ENCODE results near the gene KRT85. TPM values are rescaled to one million over a fixed set of nuclear protein-coding genes. Genes with fewer than 3 reads are reported as not detected.

The KRT85 gene
- total and polyA plus RNA-seq, 2 of the 4 experiments (the other 2 are of a cell fraction): not detected

DNA sequence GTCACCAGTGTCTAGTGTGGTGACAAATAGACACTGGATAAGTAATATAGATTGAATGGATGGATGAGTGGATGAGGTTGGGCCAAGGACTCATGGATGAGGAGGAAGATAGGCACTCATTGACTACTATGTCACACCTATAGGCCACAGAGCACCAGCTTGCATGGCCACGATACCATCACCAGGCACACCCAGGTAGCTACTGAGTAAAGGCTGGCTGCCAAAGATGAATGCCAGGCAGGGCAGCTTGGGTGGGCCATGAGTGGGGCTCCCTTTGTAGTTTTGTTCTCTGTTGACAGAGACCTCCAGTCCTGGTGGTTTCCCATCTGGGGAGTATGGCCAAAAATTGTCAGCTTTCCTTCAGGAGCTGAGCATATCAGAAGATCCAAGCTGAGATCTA, 34.9 kb downstream of the KRT85 start:
- Histone ChIP-seq H3K9me1 (ENCODE audit: insufficient read depth, low read length) (no peaks in the 10 kb centered on the region), H4K8ac (ENCODE audit: low read depth in 2 of 2, low read length in 2 of 2) (no peak overlapping the region), H3K4me3 (ENCODE audit: insufficient read depth, low read depth, low read length) (no peak overlapping the region), H3K4ac (ENCODE audit: low read depth, low read length) (no peak overlapping the region), H4K91ac (ENCODE audit: insufficient read depth, low read depth, low read length) (no peak overlapping the region), H3K27ac (ENCODE audit: insufficient read depth, low read length) (no peak overlapping the region), H3K18ac (ENCODE audit: low read depth, low read length) (no peak overlapping the region), H2BK15ac (ENCODE audit: low read depth, low read length) (no peak overlapping the region), H3K9ac (ENCODE audit: low read depth, low read length) (no peak overlapping the region), H4K5ac (ENCODE audit: low read depth, low read length) (no peak overlapping the region), H2AK5ac (ENCODE audit: low read depth, low read length) (no peak overlapping the region), H2BK120ac (ENCODE audit: low read depth, low read length) (no peak overlapping the region), H3K79me1 (ENCODE audit: low read depth in 1 of 2, low read length in 2 of 2) (no peaks in the 10 kb centered on the region), H2AFZ (replicated peaks; ENCODE audit: low read length, poor library complexity) (no peak overlapping the region), H3K9me3 (ENCODE audit: control insufficient read depth, insufficient read depth, low read length) (peaks cover 5% of the 10 kb centered on the region; the same call in 1 of the 2 replicates), H3K14ac (replicated peaks; ENCODE audit: low read depth, low read length) (no peak overlapping the region), H3K4me2 (ENCODE audit: low read depth, low read length) (no peak overlapping the region), H2AK9ac (replicated peaks; ENCODE audit: low read depth, low read length, poor library complexity) (no peak overlapping the region), H3K23ac (ENCODE audit: low read depth, low read length) (no peak overlapping the region), H3K4me1 (ENCODE audit: control insufficient read depth, insufficient read depth, low read length) (no peaks in the 10 kb centered on the region), H3K36me3 (ENCODE audit: control insufficient read depth, insufficient read depth, low read length) (no peaks in the 10 kb centered on the region), H3K56ac (ENCODE audit: extremely low read depth, insufficient read depth, low read length) (no peak overlapping the region), H2BK5ac (ENCODE audit: low read depth, low read length, poor library complexity, severe bottlenecking) (no peak overlapping the region), H2BK20ac (ENCODE audit: low read depth, low read length) (no peak overlapping the region), H4K20me1 (ENCODE audit: insufficient read depth, low read length) (no peaks in the 10 kb centered on the region), H3K27me3 (ENCODE audit: control insufficient read depth, insufficient read depth, low read length) (peaks cover 39% of the 10 kb centered on the region)
- CTCF ChIA-PET: no interaction called here
- no peak for TF ChIP-seq POLR2A (IDR thresholded peaks at IDR 0.05; ENCODE audit: low read depth, low read length)
- no peak for TF ChIP-seq NFE2L2 (IDR thresholded peaks at IDR 0.05; ENCODE audit: low read depth, low read length)
- TF ChIP-seq MAFK (IDR thresholded peaks at IDR 0.05; ENCODE audit: low read depth, low read length): no peak
- TF ChIP-seq FOS (IDR thresholded peaks at IDR 0.05; ENCODE audit: low read depth, low read length): no peak
- no peak for TF ChIP-seq SMC3 (IDR thresholded peaks at IDR 0.05; ENCODE audit: low read depth, low read length)
- no peak for TF ChIP-seq BHLHE40 (IDR thresholded peaks at IDR 0.05; ENCODE audit: low read depth, low read length)
- TF ChIP-seq, protein P1, sequence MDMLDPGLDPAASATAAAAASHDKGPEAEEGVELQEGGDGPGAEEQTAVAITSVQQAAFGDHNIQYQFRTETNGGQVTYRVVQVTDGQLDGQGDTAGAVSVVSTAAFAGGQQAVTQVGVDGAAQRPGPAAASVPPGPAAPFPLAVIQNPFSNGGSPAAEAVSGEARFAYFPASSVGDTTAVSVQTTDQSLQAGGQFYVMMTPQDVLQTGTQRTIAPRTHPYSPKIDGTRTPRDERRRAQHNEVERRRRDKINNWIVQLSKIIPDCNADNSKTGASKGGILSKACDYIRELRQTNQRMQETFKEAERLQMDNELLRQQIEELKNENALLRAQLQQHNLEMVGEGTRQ (IDR thresholded peaks at IDR 0.05; ENCODE audit: low read depth, low read length): no peak
- TF ChIP-seq MAZ (IDR thresholded peaks at IDR 0.05; ENCODE audit: borderline replicate concordance, low read depth, low read length): no peak
- TF ChIP-seq CEBPB (IDR thresholded peaks at IDR 0.05; ENCODE audit: low read depth, low read length): no peak
- TF ChIP-seq, protein P2, sequence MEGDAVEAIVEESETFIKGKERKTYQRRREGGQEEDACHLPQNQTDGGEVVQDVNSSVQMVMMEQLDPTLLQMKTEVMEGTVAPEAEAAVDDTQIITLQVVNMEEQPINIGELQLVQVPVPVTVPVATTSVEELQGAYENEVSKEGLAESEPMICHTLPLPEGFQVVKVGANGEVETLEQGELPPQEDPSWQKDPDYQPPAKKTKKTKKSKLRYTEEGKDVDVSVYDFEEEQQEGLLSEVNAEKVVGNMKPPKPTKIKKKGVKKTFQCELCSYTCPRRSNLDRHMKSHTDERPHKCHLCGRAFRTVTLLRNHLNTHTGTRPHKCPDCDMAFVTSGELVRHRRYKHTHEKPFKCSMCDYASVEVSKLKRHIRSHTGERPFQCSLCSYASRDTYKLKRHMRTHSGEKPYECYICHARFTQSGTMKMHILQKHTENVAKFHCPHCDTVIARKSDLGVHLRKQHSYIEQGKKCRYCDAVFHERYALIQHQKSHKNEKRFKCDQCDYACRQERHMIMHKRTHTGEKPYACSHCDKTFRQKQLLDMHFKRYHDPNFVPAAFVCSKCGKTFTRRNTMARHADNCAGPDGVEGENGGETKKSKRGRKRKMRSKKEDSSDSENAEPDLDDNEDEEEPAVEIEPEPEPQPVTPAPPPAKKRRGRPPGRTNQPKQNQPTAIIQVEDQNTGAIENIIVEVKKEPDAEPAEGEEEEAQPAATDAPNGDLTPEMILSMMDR (conservative IDR thresholded peaks at IDR 0.05; ENCODE audit: low read depth, low read length): no peak
- no peak for TF ChIP-seq CHD1 (IDR thresholded peaks at IDR 0.05; ENCODE audit: low read depth, low read length)
- no peak for TF ChIP-seq RFX5 (IDR thresholded peaks at IDR 0.05; ENCODE audit: low read depth, low read length)
- TF ChIP-seq RAD21 (IDR thresholded peaks at IDR 0.05; ENCODE audit: low read length): no peak
- TF ChIP-seq MXI1 (IDR thresholded peaks at IDR 0.05; ENCODE audit: borderline replicate concordance, low read depth, low read length): no peak
- no peak for TF ChIP-seq RCOR1 (IDR thresholded peaks at IDR 0.05; ENCODE audit: insufficient replicate concordance, low read length)
- no peak for TF ChIP-seq ELK1 (IDR thresholded peaks at IDR 0.05; ENCODE audit: borderline replicate concordance, low read depth, low read length)
- DNase-seq (no peak), ATAC-seq (ENCODE audit: low read depth) (no peak)
- intact Hi-C loops (cut with micrococcal nuclease) (no loop called here), in situ Hi-C loops (cut with MboI; ENCODE audit: low sequenced_read_pairs) (no loop called here), dilution Hi-C loops (cut with HindIII; ENCODE audit: low sequenced_read_pairs, unreplicated experiment) (no loop called here)
- POLR2A ChIA-PET (ENCODE audit: unreplicated experiment): no interaction called here
- no TSS peak for BruUV-seq (replicated peaks)
- WGBS, 2 experiments (ENCODE audit: extremely low coverage in 2 of 2, insufficient read length in 1 of 2): no CpG with 5 or more reads among the region's 1 CpG
